GM12878 (cell line): ENCODE measurements around the gene ELMO3. TPM values are rescaled to one million over a fixed set of nuclear protein-coding genes. Genes with fewer than 3 reads are reported as not detected.

Experiments
- CHD4 ChIP-seq: fragments of 200-600 bp; sonication (generic); IDR thresholded peaks from 2 replicates; pipeline ENCODE4 v1.6.1; 2016; ENCODE audit warnings: mild to moderate bottlenecking
- CTCF ChIP-seq, 3 experiments: IDR thresholded peaks in 2 of 3; conservative IDR thresholded peaks in 1 of 3; 2 replicates each; pipeline ENCODE4 v1.5.1; 2011; ENCODE audit warnings: low read depth in 3 of 3, low read length in 3 of 3, mild to moderate bottlenecking in 3 of 3, control low read depth in 2 of 3, moderate library complexity in 2 of 3, inconsistent platforms in 1 of 3, mixed read lengths in 1 of 3; ENCODE audit not compliant: control insufficient read depth in 2 of 3, insufficient read depth in 1 of 3; ENCODE audit errors: extremely low read depth in 1 of 3
- DPF2 ChIP-seq: fragments of 450-650 bp; IDR thresholded peaks from 2 replicates; pipeline ENCODE4 v1.6.1; 2017; ENCODE audit warnings: mild to moderate bottlenecking
- ETV6 ChIP-seq, 2 experiments: fragments of 450-650 bp in 1 of 2; IDR thresholded peaks in 1 of 2; conservative IDR thresholded peaks in 1 of 2; 2 replicates each; pipeline ENCODE4 v1.6.1; 2014; ENCODE audit warnings: antibody characterized with exemption in 1 of 2, borderline replicate concordance in 1 of 2, low read depth in 1 of 2, mild to moderate bottlenecking in 1 of 2, moderate library complexity in 1 of 2
- HDGF ChIP-seq: fragments of 450-650 bp; IDR thresholded peaks from 2 replicates; pipeline ENCODE4 v1.6.1; 2016; ENCODE audit warnings: antibody characterized with exemption
- MXI1 ChIP-seq: fragments of 150-350 bp; IDR thresholded peaks from 2 replicates; pipeline ENCODE4 v1.6.1; 2011; ENCODE audit warnings: low read depth, mild to moderate bottlenecking, inconsistent platforms, low read length, improper control_type of control experiment
- MYB ChIP-seq: fragments of 150-350 bp; IDR thresholded peaks from 2 replicates; pipeline ENCODE4 v1.6.1; 2014; ENCODE audit warnings: mild to moderate bottlenecking, low read depth, low read length, borderline replicate concordance
- NKRF ChIP-seq: fragments of 450-650 bp; conservative IDR thresholded peaks from 2 replicates; pipeline ENCODE4 v1.6.1; 2017; ENCODE audit warnings: mild to moderate bottlenecking, moderate library complexity
- POLR2AphosphoS2 ChIP-seq: IDR thresholded peaks from 2 replicates; pipeline ENCODE4 v1.6.1; 2011; ENCODE audit warnings: low read depth, mild to moderate bottlenecking, low read length, improper control_type of control experiment, moderate library complexity
- RB1 ChIP-seq: fragments of 450-650 bp; formaldehyde crosslinking; IDR thresholded peaks from 2 replicates; pipeline ENCODE4 v1.6.1; 2017; ENCODE audit warnings: mild to moderate bottlenecking, borderline replicate concordance
- SPI1 ChIP-seq: IDR thresholded peaks from 2 replicates; pipeline ENCODE4 v1.6.1; 2011; ENCODE audit warnings: low read depth, mild to moderate bottlenecking, low read length, moderate library complexity, borderline replicate concordance; ENCODE audit not compliant: insufficient read depth
- SREBF2 ChIP-seq: IDR thresholded peaks from 2 replicates; pipeline ENCODE4 v1.6.1; 2012; ENCODE audit warnings: mild to moderate bottlenecking, low read length
- TCF3 ChIP-seq: IDR thresholded peaks from 2 replicates; pipeline ENCODE4 v1.6.1; 2012; ENCODE audit warnings: low read depth, mild to moderate bottlenecking, low read length, borderline replicate concordance; ENCODE audit not compliant: insufficient read depth
- USF1 ChIP-seq: IDR thresholded peaks from 2 replicates; pipeline ENCODE4 v1.6.1; 2011; ENCODE audit warnings: borderline replicate concordance, low read depth, mild to moderate bottlenecking, moderate library complexity, mixed read lengths, low read length; ENCODE audit not compliant: insufficient read depth; ENCODE audit errors: extremely low read length
- USF2 ChIP-seq: IDR thresholded peaks from 2 replicates; pipeline ENCODE4 v1.6.1; 2011; ENCODE audit warnings: low read depth, low read length, improper control_type of control experiment, borderline replicate concordance
- ZNF384 ChIP-seq: IDR thresholded peaks from 2 replicates; pipeline ENCODE4 v1.6.1; 2012; ENCODE audit warnings: low read depth, mild to moderate bottlenecking, low read length, improper control_type of control experiment, borderline replicate concordance
- ZNF592 ChIP-seq: fragments of 450-650 bp; IDR thresholded peaks from 2 replicates; pipeline ENCODE4 v1.6.1; 2017; ENCODE audit warnings: mild to moderate bottlenecking, moderate library complexity
- ZNF622 ChIP-seq: fragments of 450-650 bp; IDR thresholded peaks from 2 replicates; pipeline ENCODE4 v1.6.1; 2017; ENCODE audit warnings: mild to moderate bottlenecking, inconsistent platforms
- polyA plus RNA-seq, 11 experiments: library from polyadenylated mRNA; depleted of rRNA in 4 of 11; unstranded in 6 of 11; stranded (reverse) in 5 of 11; fragments of >200 nt; fragmentation: Nextera tagmentation in 4 of 11; fragmentation: Illumina TruSeq in 1 of 11; extraction: Ambion mirVana in 4 of 11; extraction: Trizol in 1 of 11; gene quantifications; 1 replicate in 1 of 11; 2 replicates in 10 of 11; pipeline versions ENCODE4 v1.2.1 to v1.2.3, GENCODE V29; 2011 to 2016; ENCODE audit warnings: inconsistent platforms in 2 of 11, missing spikeins in 2 of 11, low read depth in 1 of 11
- total RNA-seq, 4 experiments: library from RNA; depleted of rRNA in 3 of 4; stranded (reverse); fragments of >200 nt in 3 of 4; fragmentation: Illumina TruSeq in 1 of 4; extraction: Trizol in 1 of 4; gene quantifications; 2 replicates each; pipeline versions ENCODE4 v1.2.1 to v1.2.3, GENCODE V29; 2013 to 2021

The ELMO3 gene
- total and polyA plus RNA-seq, 10 of the 15 experiments (the other 5 are each of a cell fraction or from before 2014, with no cell fraction given) = 0.05 to 4.7 (median 0.96) TPM; not detected in 1

GRCh38 chr16:67244387-67245185 lies 45.7 kb downstream of the ELMO3 start (continued):
- TF ChIP-seq CTCF (IDR thresholded peaks at IDR 0.05 in 2 of 3, conservative IDR thresholded peaks at IDR 0.05 in 1 of 3; ENCODE audit: control insufficient read depth in 2 of 3, extremely low read depth in 1 of 3, insufficient read depth in 1 of 3, low read depth in 3 of 3, low read length in 3 of 3) (0 out of 6 replicates have a peak, but pooled peaks of 1 of the 3 experiments have one; percentile 6), POLR2AphosphoS2 (0 out of 2 replicates have a peak, but pooled peaks have one; percentile 30), USF2 (no peak), MYB (no peak), CHD4 (no peak), HDGF (no peak), ZNF622 (no peak), DPF2 (no peak), ETV6 (conservative IDR thresholded peaks at IDR 0.05 in 1 of 2, IDR thresholded peaks at IDR 0.05 in 1 of 2; ENCODE audit: borderline replicate concordance in 1 of 2, low read depth in 1 of 2) (peak in 1 of 2 experiments; percentile 71; a peak in 2 of 4 replicates), SPI1 (peak; percentile 58), USF1 (no peak), ZNF384 (no peak), MXI1 (no peak), SREBF2 (no peak), ZNF592 (no peak), NKRF (no peak), RB1 (no peak), TCF3 (no peak)
